H1 (cell line): ENCODE results near the gene GPR15. TPM values are rescaled to one million over a fixed set of nuclear protein-coding genes. Genes with fewer than 3 reads are reported as not detected.

Source experiments
- CTCF ChIA-PET: fragments of 300-600 bp; sonication (Branson Sonifier 250); formaldehyde crosslinking; loops from one replicate; lab custom pipeline; 2021; ENCODE audit not compliant: partially characterized antibody; lab: Charles Lee
- POLR2A ChIA-PET: fragments of 300-600 bp; sonication (Branson Sonifier 250); formaldehyde crosslinking; loops from one replicate; lab custom pipeline; 2021; ENCODE audit warnings: inconsistent platforms; ENCODE audit not compliant: partially characterized antibody; lab: Charles Lee
- DNase-seq, 2 experiments: peaks; one replicate each; pipeline versions ENCODE4 v3.0.0 to v3.0.0-alpha.2; 2010 to 2022; ENCODE audit warnings: low spot score in 2 of 2, low read depth in 1 of 2, mixed read lengths in 1 of 2
- FAIRE-seq: peaks from 2 replicates; lab custom pipeline; 2011; peaks lifted over from hg19 to GRCh38; lab: Jason Lieb, UNC
- H2AFZ ChIP-seq: 2 replicates; pipeline ENCODE4 v1.8.1; 2012; ENCODE audit warnings: low read length, inconsistent platforms
- H2AK5ac ChIP-seq: 2 replicates; pipeline ENCODE4 v1.6.1; 2013; ENCODE audit warnings: low read depth, low read length
- H2BK120ac ChIP-seq: replicated peaks from 2 replicates; pipeline ENCODE3; 2013; ENCODE audit warnings: low read depth, low read length, inconsistent platforms
- H2BK12ac ChIP-seq: 2 replicates; pipeline ENCODE4 v1.6.1; 2013; ENCODE audit warnings: low read depth, low read length
- H2BK15ac ChIP-seq: 2 replicates; pipeline ENCODE4 v1.6.1; 2013; ENCODE audit warnings: low read length
- H2BK20ac ChIP-seq: 2 replicates; pipeline ENCODE4 v1.6.1; 2013; ENCODE audit warnings: low read length
- H2BK5ac ChIP-seq: 2 replicates; pipeline ENCODE4 v1.6.1; 2013; ENCODE audit warnings: low read depth, low read length
- H3K14ac ChIP-seq: 2 replicates; pipeline ENCODE4 v1.6.1; 2013; ENCODE audit warnings: inconsistent platforms; ENCODE audit not compliant: insufficient read length
- H3K18ac ChIP-seq: 2 replicates; pipeline ENCODE4 v1.6.1; 2013; ENCODE audit warnings: low read length; ENCODE audit errors: extremely low read depth
- H3K23ac ChIP-seq: 2 replicates; pipeline ENCODE4 v1.6.1; 2013; ENCODE audit warnings: inconsistent platforms; ENCODE audit not compliant: insufficient read length
- H3K23me2 ChIP-seq: 2 replicates; pipeline ENCODE4 v1.6.1; 2013; ENCODE audit warnings: low read depth, low read length
- H3K27ac ChIP-seq: 2 replicates; pipeline ENCODE4 v1.6.1; 2011; ENCODE audit warnings: low read depth, low read length, inconsistent platforms
- H3K27me3 ChIP-seq, 4 experiments: replicated peaks in 1 of 4; 1 replicate in 1 of 4; 2 replicates in 3 of 4; pipeline versions ENCODE4 v1.6.1 to v1.8.1; 2011 to 2013; ENCODE audit warnings: low read length in 3 of 4, mild to moderate bottlenecking in 3 of 4, inconsistent platforms in 2 of 4, mixed read lengths in 2 of 4, moderate library complexity in 1 of 4; ENCODE audit not compliant: control insufficient read depth in 3 of 4, insufficient read depth in 3 of 4; ENCODE audit errors: extremely low read depth in 1 of 4
- H3K36me3 ChIP-seq, 4 experiments: 2 replicates each; pipeline versions ENCODE4 v1.6.1 to v1.8.1; 2011 to 2013; ENCODE audit warnings: mild to moderate bottlenecking in 4 of 4, low read length in 3 of 4, moderate library complexity in 2 of 4, control low read depth in 1 of 4, inconsistent platforms in 1 of 4; ENCODE audit not compliant: insufficient read depth in 4 of 4, control insufficient read depth in 2 of 4
- H3K4ac ChIP-seq: replicated peaks from 2 replicates; pipeline ENCODE3; 2013; ENCODE audit warnings: low read length, low read depth, mixed read lengths, inconsistent platforms; ENCODE audit not compliant: insufficient read length
- H3K4me1 ChIP-seq, 4 experiments: replicated peaks in 1 of 4; 1 replicate in 1 of 4; 2 replicates in 3 of 4; pipeline versions ENCODE4 v1.6.1 to v1.8.1; 2011 to 2013; ENCODE audit warnings: low read length in 3 of 4, inconsistent platforms in 2 of 4, mixed read lengths in 1 of 4; ENCODE audit not compliant: insufficient read depth in 4 of 4, control insufficient read depth in 3 of 4
- H3K4me2 ChIP-seq, 2 experiments: 2 replicates each; pipeline versions ENCODE4 v1.6.1 to v1.8.1; 2011 to 2013; ENCODE audit warnings: low read depth in 2 of 2, low read length in 2 of 2, control low read depth in 1 of 2, inconsistent platforms in 1 of 2, mild to moderate bottlenecking in 1 of 2; ENCODE audit not compliant: insufficient read depth in 1 of 2
- H3K4me3 ChIP-seq, 4 experiments: fragments of 200-600, 300-600 bp in 1 of 4; sonication (generic), shearing (Covaris generic), sonication (Bioruptor Twin) in 1 of 4; 2 replicates each; pipeline versions ENCODE4 v1.5.1 to v1.8.1; 2011 to 2016; ENCODE audit warnings: low read length in 4 of 4, low read depth in 3 of 4, control low read depth in 2 of 4, inconsistent platforms in 2 of 4, mild to moderate bottlenecking in 2 of 4, mixed read lengths in 1 of 4, moderate library complexity in 1 of 4; ENCODE audit not compliant: insufficient read depth in 2 of 4; ENCODE audit errors: extremely low read depth in 1 of 4
- H3K56ac ChIP-seq: replicated peaks from 2 replicates; pipeline ENCODE3; 2013; ENCODE audit warnings: low read depth, mild to moderate bottlenecking, mixed read lengths, low read length, inconsistent platforms; ENCODE audit not compliant: insufficient read length
- H3K79me1 ChIP-seq: 2 replicates; pipeline ENCODE4 v1.6.1; 2013; ENCODE audit warnings: low read depth, low read length, control low read depth
- H3K79me2 ChIP-seq, 2 experiments: 2 replicates each; pipeline versions ENCODE4 v1.6.1 to v1.8.1; 2012 to 2013; ENCODE audit warnings: low read length in 2 of 2, mild to moderate bottlenecking in 2 of 2, inconsistent platforms in 1 of 2; ENCODE audit not compliant: insufficient read depth in 2 of 2, control insufficient read depth in 1 of 2
- H3K9ac ChIP-seq, 4 experiments: replicated peaks in 1 of 4; 1 replicate in 1 of 4; 2 replicates in 3 of 4; pipeline versions ENCODE4 v1.6.1 to v1.8.1; 2011 to 2013; ENCODE audit warnings: low read depth in 3 of 4, low read length in 3 of 4, control low read depth in 2 of 4, mild to moderate bottlenecking in 2 of 4, moderate library complexity in 2 of 4, inconsistent platforms in 1 of 4; ENCODE audit errors: extremely low read depth in 1 of 4
- H3K9me3 ChIP-seq, 2 experiments: 2 replicates each; pipeline versions ENCODE4 v1.6.1 to v1.8.1; 2012 to 2013; ENCODE audit warnings: mild to moderate bottlenecking in 2 of 2, moderate library complexity in 2 of 2, control low read depth in 1 of 2, inconsistent platforms in 1 of 2, low read depth in 1 of 2, low read length in 1 of 2, mixed read lengths in 1 of 2; ENCODE audit not compliant: insufficient read depth in 2 of 2
- H4K20me1 ChIP-seq, 2 experiments: replicated peaks in 1 of 2; 2 replicates each; pipeline versions ENCODE3 to v1.8.1; 2011 to 2013; ENCODE audit warnings: inconsistent platforms in 2 of 2, low read length in 2 of 2, mild to moderate bottlenecking in 1 of 2; ENCODE audit not compliant: insufficient read depth in 2 of 2, control insufficient read depth in 1 of 2
- H4K5ac ChIP-seq: 2 replicates; pipeline ENCODE4 v1.6.1; 2013; ENCODE audit warnings: low read length, low read depth, mixed read lengths, inconsistent platforms; ENCODE audit not compliant: insufficient read length
- H4K8ac ChIP-seq: 2 replicates; pipeline ENCODE4 v1.8.0; 2013; ENCODE audit warnings: mild to moderate bottlenecking, moderate library complexity, low read length, inconsistent platforms; ENCODE audit not compliant: insufficient read depth; ENCODE audit errors: extremely low read depth
- H4K91ac ChIP-seq: replicated peaks from 2 replicates; pipeline ENCODE3; 2013; ENCODE audit warnings: low read length, mixed read lengths, inconsistent platforms; ENCODE audit not compliant: insufficient read length
- CBX8 ChIP-seq: fragments of 300-800, 300-1000 bp; sonication (generic); IDR thresholded peaks from 2 replicates; pipeline ENCODE4 v1.7.1; 2016; ENCODE audit warnings: low read depth, low read length, borderline replicate concordance
- CHD1 ChIP-seq: IDR thresholded peaks from 2 replicates; pipeline ENCODE4 v1.6.1; 2012; ENCODE audit warnings: low read depth, low read length, improper control_type of control experiment
- CTBP2 ChIP-seq: IDR thresholded peaks from 2 replicates; pipeline ENCODE4 v1.7.0; 2011; ENCODE audit warnings: borderline replicate concordance, mild to moderate bottlenecking, moderate library complexity, mixed read lengths, low read length; ENCODE audit not compliant: insufficient read depth, insufficient read length
- EZH2 ChIP-seq: fragments of 200-600 bp; sonication (generic); IDR thresholded peaks from 2 replicates; pipeline ENCODE4 v1.7.1; 2012; ENCODE audit warnings: low read depth, mild to moderate bottlenecking, moderate library complexity, low read length, inconsistent platforms; ENCODE audit not compliant: severe bottlenecking
- RNF2 ChIP-seq: fragments of 200-900, 300-1000 bp; sonication (generic); IDR thresholded peaks from 2 replicates; pipeline ENCODE4 v1.7.1; 2016; ENCODE audit warnings: borderline replicate concordance, low read depth, mild to moderate bottlenecking, antibody characterized with exemption, low read length; ENCODE audit not compliant: poor library complexity, severe bottlenecking; ENCODE audit errors: missing control alignments
- SUZ12 ChIP-seq: fragments of 200-600 bp; sonication (generic); IDR thresholded peaks from 2 replicates; pipeline ENCODE4 v1.6.1; 2012; ENCODE audit warnings: mild to moderate bottlenecking, inconsistent platforms, low read length, moderate library complexity, mixed read lengths
- YY1 ChIP-seq: IDR thresholded peaks from 2 replicates; pipeline ENCODE4 v1.6.1; 2011; ENCODE audit warnings: low read depth, mild to moderate bottlenecking, low read length
- WGBS, 2 experiments: shearing (Covaris generic) in 1 of 2; methylation state at CpG; one replicate each; pipeline versions ENCODE4 v1.1.6 to v1.1.7; 2013 to 2015; ENCODE audit warnings: low lambda C conversion rate in 2 of 2, mixed read lengths in 2 of 2, inconsistent platforms in 1 of 2, low coverage in 1 of 2, missing lambda C conversion rate in 1 of 2; ENCODE audit not compliant: insufficient replicate concordance in 2 of 2, insufficient coverage in 1 of 2, insufficient read length in 1 of 2; ENCODE audit errors: extremely low coverage in 1 of 2, missing lambda C conversion rate in 1 of 2; 5-methylcytosine and 5-hydroxymethylcytosine counted together
- polyA plus RNA-seq, 7 experiments: library from polyadenylated mRNA; depleted of rRNA in 3 of 7; stranded (reverse) in 5 of 7; unstranded in 2 of 7; fragments of >200 nt in 5 of 7; fragments of 200-250 nt in 2 of 7; gene quantifications; 1 replicate in 5 of 7; 2 replicates in 1 of 7; 4 replicates in 1 of 7; pipeline versions ENCODE4 v1.2.1 to v1.2.3, GENCODE V29; 2011 to 2013; ENCODE audit warnings: missing spikeins in 2 of 7, mixed read lengths in 2 of 7
- total RNA-seq: library from RNA; stranded (reverse); fragmentation: NEBNext Ultra II Directional; extraction: Animal tissue kit (Norgen Biotek cat#: 25700); gene quantifications from 2 replicates; pipeline ENCODE4 v1.2.1, GENCODE V29; 2021
- TF ChIP-seq, protein P1 (sequence below): IDR thresholded peaks from 2 replicates; pipeline ENCODE4 v1.6.1; 2011; ENCODE audit warnings: low read depth, mild to moderate bottlenecking, low read length; ENCODE audit not compliant: insufficient read depth

GPR15 gene
- total and polyA plus RNA-seq, 2 of the 8 experiments (the other 6 are each of a cell fraction or from before 2014, with no cell fraction given), result not detected

DNA sequence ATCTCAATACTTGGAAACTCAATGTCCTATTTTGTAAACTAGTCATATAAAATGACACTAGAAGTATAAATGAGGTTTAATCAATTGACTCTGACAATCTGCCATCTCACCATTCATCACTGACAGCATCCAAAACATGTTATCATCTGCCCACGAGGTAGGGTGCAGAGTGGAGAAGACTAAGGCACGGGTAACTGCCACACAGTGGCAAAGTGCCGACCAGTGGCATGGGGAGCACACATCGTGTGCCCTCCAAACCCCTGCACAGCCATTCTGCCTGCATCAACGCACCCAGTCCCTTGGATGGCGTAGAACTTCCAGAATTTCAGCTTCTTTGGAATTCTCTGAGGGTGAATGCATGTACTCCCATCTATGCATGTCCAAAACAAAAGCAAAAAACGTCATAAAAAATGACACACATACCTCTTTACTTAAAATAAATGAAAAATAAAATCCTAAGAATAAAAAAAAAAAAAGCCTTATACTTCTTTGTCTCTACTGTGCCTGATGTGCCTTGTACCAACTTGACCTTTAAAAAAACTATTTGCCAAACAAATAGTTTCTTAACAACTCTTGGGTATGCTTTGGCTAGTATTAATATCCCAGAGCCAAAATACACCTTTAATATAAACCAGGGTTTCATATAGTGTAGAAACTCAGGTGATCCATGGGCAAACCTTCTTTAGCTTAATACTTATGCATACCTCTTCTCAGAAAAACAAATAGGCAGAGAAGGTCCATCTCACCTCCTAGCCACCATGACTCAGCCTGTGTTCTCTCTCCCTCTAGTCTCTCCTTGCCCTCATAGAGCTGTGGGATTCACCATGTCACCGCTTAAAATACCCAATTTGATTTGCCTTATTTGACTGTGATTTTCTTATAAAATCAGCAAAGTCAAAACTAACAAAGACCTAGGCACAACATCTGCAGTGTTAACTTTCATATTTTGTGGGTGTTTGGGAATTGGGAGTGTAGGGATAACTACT is 48.9 kb downstream of the GPR15 start:
- no peak overlapping the region for H3K9ac ChIP-seq

More for the DNA sequence above, 48.9 kb downstream of the GPR15 start:
- Histone ChIP-seq H3K27ac (no peak overlapping the region), H3K4me2 (no peak overlapping the region), H3K36me3 (peaks cover 0 to 48% (median 22%) of the 10 kb centered on the region in 4 experiments; a peak in 6 of 8 replicates), H3K9me3 (no peaks in the 10 kb centered on the region), H2BK12ac (no peak overlapping the region), H2BK5ac (no peak overlapping the region), H3K79me2 (no peaks in the 10 kb centered on the region), H3K4me3 (no peak overlapping the region), H4K8ac (no peak overlapping the region), H4K91ac (no peak overlapping the region), H3K23me2 (peaks cover 2% of the 10 kb centered on the region; the same call in 1 of the 2 replicates), H3K56ac (no peak overlapping the region), H4K5ac (no peak overlapping the region), H4K20me1 (peaks cover 0 to 2% of the 10 kb centered on the region in 2 experiments), H3K18ac (no peak overlapping the region), H3K4me1 (peaks cover 0 to 5% (median 2%) of the 10 kb centered on the region in 4 experiments; a peak in 1 of 7 replicates), H3K79me1 (no peaks in the 10 kb centered on the region), H3K27me3 (no peaks in the 10 kb centered on the region), H2AFZ (no peak overlapping the region), H3K14ac (no peak overlapping the region), H3K23ac (no peak overlapping the region), H2BK20ac (no peak overlapping the region), H3K4ac (no peak overlapping the region), H2AK5ac (no peak overlapping the region), H2BK120ac (no peak overlapping the region), H2BK15ac (no peak overlapping the region)
- TF ChIP-seq CTBP2 (no peak), EZH2 (no peak), CBX8 (no peak), RNF2 (no peak), CHD1 (no peak), SUZ12 (no peak), YY1 (no peak)
- TF ChIP-seq, protein P1, sequence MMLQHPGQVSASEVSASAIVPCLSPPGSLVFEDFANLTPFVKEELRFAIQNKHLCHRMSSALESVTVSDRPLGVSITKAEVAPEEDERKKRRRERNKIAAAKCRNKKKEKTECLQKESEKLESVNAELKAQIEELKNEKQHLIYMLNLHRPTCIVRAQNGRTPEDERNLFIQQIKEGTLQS, result no peak
- CTCF ChIA-PET, result interaction anchor here (1.1 to 1.3 kb wide), 3 partner anchors 10 to 76 kb away, joined by 3 to 4 read pairs (median 4); no protein-coding TSS in a partner anchor
- 93% methylated on average over 8 of the region's 8 CpGs; no CpG with 5 or more reads in 1 of the 2 experiments for WGBS, 2 experiments
- POLR2A ChIA-PET, result interaction anchor here (0.9 kb wide), 1 partner anchor 13 kb away, joined by 4 read pairs; the partner anchor contains the start of gene CPOX
- FAIRE-seq (no peak), DNase-seq (no peak)
